ENCODE data around the gene ATP6V0C.

Gene ATP6V0C

GRCh38 chr16:2513405-2514332 lies at the start of gene ATP6V0C:
TSS of gene ATP6V0C (plus strand) at chr16:2513952. CDS start at chr16:2514104, 152 bp downstream.
- peak; percentile 83 for DNase-seq (ENCODE audit: low read depth)

- DNase-seq (ENCODE audit: low read depth): no peak
Measured at GRCh38 chr16:2464333-2464732, 49.4 kb upstream of the ATP6V0C start.

- DNase-seq (ENCODE audit: low read depth): no peak
Measured at GRCh38 chr16:2465653-2466415, 47.9 kb upstream of the ATP6V0C start.

- DNase-seq (ENCODE audit: low read depth): no peak
Measured at GRCh38 chr16:2466667-2467527, 46.9 kb upstream of the ATP6V0C start.

GRCh38 chr16:2467528-2468232 lies 46.1 kb upstream of the ATP6V0C start:
- DNase-seq (ENCODE audit: low read depth): no peak

- no peak for DNase-seq (ENCODE audit: low read depth)
Measured at GRCh38 chr16:2468233-2468724, 45.5 kb upstream of the ATP6V0C start.

GRCh38 chr16:2468725-2469398 lies 44.9 kb upstream of the ATP6V0C start:
- no peak for DNase-seq (ENCODE audit: low read depth)

- DNase-seq (ENCODE audit: low read depth): no peak
Measured at GRCh38 chr16:2469399-2470233, 44.1 kb upstream of the ATP6V0C start.

GRCh38 chr16:2470234-2470601 lies 43.5 kb upstream of the ATP6V0C start:
- DNase-seq (ENCODE audit: low read depth): no peak

- DNase-seq (ENCODE audit: low read depth): no peak
Measured at GRCh38 chr16:2470603-2471015, 43.1 kb upstream of the ATP6V0C start.

GRCh38 chr16:2471016-2471652 lies 42.6 kb upstream of the ATP6V0C start, which contains the start of gene NTN3:
TSS of gene NTN3 (plus strand) at chr16:2471297. CDS start at chr16:2471702, 405 bp downstream.
- DNase-seq (ENCODE audit: low read depth): no peak

GRCh38 chr16:2471653-2472487 lies 41.9 kb upstream of the ATP6V0C start:
- DNase-seq (ENCODE audit: low read depth): no peak

GRCh38 chr16:2472488-2472864 lies 41.3 kb upstream of the ATP6V0C start:
- DNase-seq (ENCODE audit: low read depth): no peak

- no peak for DNase-seq (ENCODE audit: low read depth)
Measured at GRCh38 chr16:2472885-2473445, 40.8 kb upstream of the ATP6V0C start.

GRCh38 chr16:2473446-2473926 lies 40.3 kb upstream of the ATP6V0C start:
- no peak for DNase-seq (ENCODE audit: low read depth)

GRCh38 chr16:2473999-2474876 lies 39.5 kb upstream of the ATP6V0C start:
- DNase-seq (ENCODE audit: low read depth): no peak
